HepG2 (cell line): Measurements from ENCODE around the gene PPFIA4. TPM values are rescaled to one million over a fixed set of nuclear protein-coding genes. Genes with fewer than 3 reads are reported as not detected.
A peak's percentile ranks its signal among the peaks of the same experiment; 100 is the strongest.

Source experiments
- ATAC-seq: fragments of 200-7000 bp; cut with Tn5 transposase; 3 replicates; pipeline ENCODE4 v1.9.1; 2020; ENCODE audit warnings: mild to moderate bottlenecking, moderate library complexity
- BruUV-seq: library from RNA; stranded (reverse); fragments of 400-500 nt; replicated peaks from 2 replicates; lab custom pipeline; 2021; lab: Mats Ljungman, UMichigan
- CTCF ChIA-PET: fragments of 300-600 bp; formaldehyde crosslinking; extraction: SDS; loops from one replicate; lab custom pipeline; 2021; ENCODE audit warnings: low total read pairs, inconsistent platforms, low intra/inter-chr PET ratio; lab: Yijun Ruan, JAX
- POLR2A ChIA-PET: fragments of 350-600 bp; sonication (Branson Sonifier 250); formaldehyde crosslinking; loops from one replicate; lab custom pipeline; 2020; ENCODE audit warnings: antibody characterized with exemption, inconsistent platforms; lab: Yijun Ruan, JAX
- DNase-seq: peaks from one replicate; pipeline ENCODE4 v3.0.0-alpha.2; 2015; ENCODE audit warnings: low spot score
- FAIRE-seq: peaks from 3 replicates; lab custom pipeline; 2011; peaks lifted over from hg19 to GRCh38; lab: Jason Lieb, UNC
- H2AFZ ChIP-seq: one replicate; pipeline ENCODE4 v1.6.1; 2011; ENCODE audit warnings: low read length, inconsistent platforms
- H3K27ac ChIP-seq: fragments of 300-600 bp; 3 replicates; pipeline ENCODE4 v1.8.0; 2011; ENCODE audit warnings: mixed run types, mild to moderate bottlenecking, mixed read lengths, low read length, inconsistent platforms; ENCODE audit not compliant: insufficient read depth; ENCODE audit errors: extremely low read length
- H3K27me3 ChIP-seq, 2 experiments: fragments of 200-600 bp in 1 of 2; 2 replicates in 1 of 2; 3 replicates in 1 of 2; pipeline versions ENCODE4 v1.6.0 to v1.8.0; 2011; ENCODE audit warnings: low read length in 2 of 2, mild to moderate bottlenecking in 2 of 2, moderate library complexity in 2 of 2, inconsistent platforms in 1 of 2; ENCODE audit not compliant: insufficient read depth in 2 of 2, control insufficient read depth in 1 of 2
- H3K36me3 ChIP-seq, 2 experiments: fragments of 200-600 bp in 1 of 2; replicated peaks in 1 of 2; 2 replicates in 1 of 2; 3 replicates in 1 of 2; pipeline versions ENCODE4 v1.5.1 to v1.8.0; 2011; ENCODE audit warnings: low read length in 2 of 2, inconsistent platforms in 1 of 2; ENCODE audit not compliant: insufficient read depth in 2 of 2, control insufficient read depth in 1 of 2
- H3K4me1 ChIP-seq: 2 replicates; pipeline ENCODE4 v1.5.1; 2012; ENCODE audit warnings: low read length, inconsistent platforms; ENCODE audit not compliant: insufficient read depth
- H3K4me2 ChIP-seq: 2 replicates; pipeline ENCODE4 v1.6.0; 2011; ENCODE audit warnings: low read depth, low read length, inconsistent platforms
- H3K4me3 ChIP-seq, 3 experiments: fragments of 200-600 bp in 1 of 3; sonication (generic), shearing (Covaris generic) in 1 of 3; replicated peaks in 1 of 3; 2 replicates each; pipeline ENCODE4 v1.5.1; 2011 to 2016; ENCODE audit warnings: low read length in 3 of 3, inconsistent platforms in 2 of 3, low read depth in 2 of 3, mild to moderate bottlenecking in 2 of 3, control low read depth in 1 of 3, mixed read lengths in 1 of 3; ENCODE audit not compliant: insufficient read depth in 1 of 3
- H3K79me2 ChIP-seq: one replicate; pipeline ENCODE4 v1.6.1; 2011; ENCODE audit warnings: low read length, inconsistent platforms; ENCODE audit not compliant: insufficient read depth
- H3K9ac ChIP-seq: 2 replicates; pipeline ENCODE4 v1.6.0; 2011; ENCODE audit warnings: mild to moderate bottlenecking, low read depth, low read length, inconsistent platforms; ENCODE audit not compliant: insufficient read depth
- H3K9me3 ChIP-seq: 2 replicates; pipeline ENCODE4 v1.5.1; 2012; ENCODE audit warnings: mild to moderate bottlenecking, low read length
- H4K20me1 ChIP-seq: 2 replicates; pipeline ENCODE4 v1.6.0; 2011; ENCODE audit warnings: inconsistent platforms, mild to moderate bottlenecking, low read length, moderate library complexity; ENCODE audit not compliant: insufficient read depth
- ATRX ChIP-seq: sonication (generic); formaldehyde crosslinking; IDR thresholded peaks from 2 replicates; pipeline ENCODE4 v1.4.0; 2020; ENCODE audit warnings: missing genetic modification reagents, borderline replicate concordance
- CBFB ChIP-seq: sonication (generic); formaldehyde crosslinking; IDR thresholded peaks from 2 replicates; pipeline ENCODE4 v1.4.0; 2020; ENCODE audit warnings: missing genetic modification reagents
- ELF3 ChIP-seq: IDR thresholded peaks from 2 replicates; pipeline ENCODE4 v1.6.1; 2016; ENCODE audit warnings: missing genetic modification reagents, missing compliant biosample characterization
- MAFF ChIP-seq: IDR thresholded peaks from 2 replicates; pipeline ENCODE4 v1.6.1; 2011; ENCODE audit warnings: low read depth, low read length, improper control_type of control experiment
- MLLT10 ChIP-seq: sonication (generic); formaldehyde crosslinking; IDR thresholded peaks from 2 replicates; pipeline ENCODE4 v1.4.0; 2020; ENCODE audit warnings: missing genetic modification reagents
- NBN ChIP-seq: fragments of 450-650 bp; conservative IDR thresholded peaks from 2 replicates; pipeline ENCODE4 v1.6.1; 2017
- NPAS2 ChIP-seq: sonication (generic); formaldehyde crosslinking; IDR thresholded peaks from 2 replicates; pipeline ENCODE4 v1.8.0; 2022; ENCODE audit warnings: mild to moderate bottlenecking, missing genetic modification reagents, borderline replicate concordance
- PAF1 ChIP-seq: IDR thresholded peaks from 2 replicates; pipeline ENCODE4 v1.6.1; 2016; ENCODE audit warnings: missing genetic modification reagents, missing compliant biosample characterization
- POLR2G ChIP-seq: fragments of 200-400 bp; formaldehyde crosslinking; IDR thresholded peaks from 2 replicates; pipeline ENCODE4 v1.6.1; 2018; ENCODE audit warnings: mild to moderate bottlenecking, low read depth, low read length, moderate library complexity
- SMYD3 ChIP-seq: sonication (generic); formaldehyde crosslinking; IDR thresholded peaks from 2 replicates; pipeline ENCODE4 v1.8.1; 2023; ENCODE audit warnings: mild to moderate bottlenecking, missing genetic modification reagents
- SYNCRIP ChIP-seq: fragments of 200-400 bp; formaldehyde crosslinking; IDR thresholded peaks from 2 replicates; pipeline ENCODE4 v1.6.1; 2018; ENCODE audit warnings: mild to moderate bottlenecking, low read depth, low read length; ENCODE audit not compliant: insufficient read depth
- ZMYM2 ChIP-seq: sonication (generic); formaldehyde crosslinking; IDR thresholded peaks from 2 replicates; pipeline ENCODE4 v1.8.0; 2022; ENCODE audit warnings: mild to moderate bottlenecking, missing genetic modification reagents
- ZMYM4 ChIP-seq: sonication (generic); formaldehyde crosslinking; IDR thresholded peaks from 2 replicates; pipeline ENCODE4 v1.8.1; 2023; ENCODE audit warnings: mild to moderate bottlenecking, missing genetic modification reagents
- ZNF101 ChIP-seq: sonication (generic); formaldehyde crosslinking; IDR thresholded peaks from 2 replicates; pipeline ENCODE4 v1.4.0; 2020; ENCODE audit warnings: mild to moderate bottlenecking, low read depth, missing genetic modification reagents, borderline replicate concordance
- ZNF121 ChIP-seq: sonication (generic); formaldehyde crosslinking; IDR thresholded peaks from 2 replicates; pipeline ENCODE4 v1.5.0; 2020; ENCODE audit warnings: mild to moderate bottlenecking, missing genetic modification reagents
- ZNF136 ChIP-seq: sonication (generic); formaldehyde crosslinking; IDR thresholded peaks from 2 replicates; pipeline ENCODE4 v1.8.1; 2022; ENCODE audit warnings: low read depth, mild to moderate bottlenecking, moderate library complexity, missing genetic modification reagents
- ZNF180 ChIP-seq: sonication (generic); formaldehyde crosslinking; IDR thresholded peaks from 2 replicates; pipeline ENCODE4 v1.4.0; 2020; ENCODE audit warnings: low read depth, missing genetic modification reagents, borderline replicate concordance
- ZNF256 ChIP-seq: sonication (generic); formaldehyde crosslinking; conservative IDR thresholded peaks from 2 replicates; pipeline ENCODE4 v1.4.0; 2020; ENCODE audit warnings: missing genetic modification reagents
- ZNF33B ChIP-seq: sonication (generic); formaldehyde crosslinking; IDR thresholded peaks from 2 replicates; pipeline ENCODE4 v1.5.1; 2020; ENCODE audit warnings: mild to moderate bottlenecking, missing genetic modification reagents
- ZNF343 ChIP-seq: sonication (generic); formaldehyde crosslinking; IDR thresholded peaks from 2 replicates; pipeline ENCODE4 v1.4.0; 2020; ENCODE audit warnings: mild to moderate bottlenecking, missing genetic modification reagents
- ZNF598 ChIP-seq: sonication (generic); formaldehyde crosslinking; IDR thresholded peaks from 2 replicates; pipeline ENCODE4 v1.5.1; 2020; ENCODE audit warnings: mild to moderate bottlenecking, missing genetic modification reagents, borderline replicate concordance
- WGBS: methylation state at CpG from one replicate; pipeline ENCODE4 v1.1.6; 2017; ENCODE audit warnings: low lambda C conversion rate; 5-methylcytosine and 5-hydroxymethylcytosine counted together
- in situ Hi-C: cut with HindIII; loops from 2 replicates; pipeline ENCODE4 v1.10.0; 2017; ENCODE audit warnings: low pct_unique_long_range_greater_than_20kb; ENCODE audit not compliant: extremely low pct_ligation_motif_present
- intact Hi-C: fragments of 100-400 bp; cut with micrococcal nuclease; formaldehyde crosslinking; loops from one replicate; pipeline ENCODE4 v1.10.0; 2022; ENCODE audit not compliant: unreplicated experiment
- polyA plus RNA-seq, 8 experiments: library from polyadenylated mRNA; depleted of rRNA in 3 of 8; stranded (reverse) in 7 of 8; unstranded in 1 of 8; fragments of >200 nt; fragmentation: Illumina TruSeq in 4 of 8; extraction: Trizol in 4 of 8; gene quantifications; 2 replicates each; pipeline versions ENCODE4 v1.2.1 to v1.2.3, GENCODE V29; 2011 to 2016; ENCODE audit warnings: low read depth in 4 of 8, missing spikeins in 1 of 8, mixed read lengths in 1 of 8; ENCODE audit not compliant: insufficient read depth in 1 of 8
- total RNA-seq, 5 experiments: library from RNA; depleted of rRNA; stranded (reverse); fragments of >200 nt; fragmentation: Illumina TruSeq; extraction: Trizol; gene quantifications; 2 replicates each; pipeline ENCODE4 v1.2.3, GENCODE V29; 2016; ENCODE audit warnings: low read depth in 1 of 5
- TF ChIP-seq, protein P1 (sequence below): sonication (generic); formaldehyde crosslinking; IDR thresholded peaks from 2 replicates; pipeline ENCODE4 v1.8.0; 2022; ENCODE audit warnings: mild to moderate bottlenecking, missing genetic modification reagents, borderline replicate concordance
- TF ChIP-seq, protein P2 (sequence below): sonication (generic); formaldehyde crosslinking; IDR thresholded peaks from 2 replicates; pipeline ENCODE4 v1.4.0; 2020; ENCODE audit warnings: low read depth, mild to moderate bottlenecking, missing genetic modification reagents

Gene PPFIA4
- total and polyA plus RNA-seq, 2 of the 13 experiments (the other 11 are each of a cell fraction or from before 2014, with no cell fraction given) = 6.4 TPM; not detected in 1

DNA sequence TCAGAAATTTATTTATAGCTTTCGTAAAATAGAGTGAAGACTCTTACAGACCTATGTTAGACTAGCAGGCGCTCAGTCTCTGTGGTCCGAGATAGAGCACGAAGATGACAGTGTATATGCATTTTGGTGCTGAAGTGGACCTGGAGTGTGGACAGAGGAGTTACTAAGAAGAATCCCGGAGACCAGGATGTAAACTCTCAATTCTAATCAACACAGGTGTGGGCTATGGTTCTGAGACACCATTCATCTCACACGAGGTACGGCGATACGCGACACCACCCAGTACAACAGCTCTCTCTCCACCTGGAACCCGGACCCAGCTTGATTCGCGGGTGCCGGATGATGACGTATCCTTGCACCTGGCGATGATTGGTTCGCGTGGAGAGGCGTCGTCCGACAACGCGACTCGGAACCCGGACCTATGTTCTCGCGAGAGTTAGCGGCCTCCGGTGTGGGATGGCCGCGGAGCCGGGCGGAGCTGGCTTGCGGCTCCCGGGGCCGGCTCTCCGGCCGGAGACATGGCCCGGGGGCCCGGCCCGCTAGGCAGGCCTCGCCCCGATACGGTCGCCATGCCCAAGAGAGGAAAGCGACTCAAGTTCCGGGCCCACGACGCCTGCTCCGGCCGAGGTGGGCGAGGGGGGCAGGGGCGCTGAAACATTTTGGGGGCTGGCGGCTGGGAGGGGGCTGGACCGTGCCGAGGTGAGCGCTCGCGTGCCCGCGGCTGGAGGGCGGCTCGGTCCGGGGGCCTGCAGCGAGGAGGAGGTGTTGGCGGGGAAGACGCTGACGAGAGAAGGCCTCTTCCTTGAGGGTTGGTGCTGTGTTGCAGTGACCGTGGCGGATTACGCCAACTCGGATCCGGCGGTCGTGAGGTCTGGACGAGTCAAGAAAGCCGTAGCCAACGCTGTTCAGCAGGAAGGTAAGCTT lies 19.1 kb upstream of the PPFIA4 start, which contains the start of gene TMEM183A:
Gene TMEM183A, plus strand, starts transcription at position 427 of the 924 bp plus-strand sequence. Its CDS starts 92 bp downstream, at position 519.
- ATAC-seq (peak; percentile 94), FAIRE-seq (peak; percentile 90), DNase-seq (peak; percentile 95)
- H3K9ac ChIP-seq = peak within 1 kb of the TSS; percentile 96
- no peak within 1 kb of the TSS for H2AFZ ChIP-seq
- H3K79me2 ChIP-seq = peaks cover 30% of the 10 kb centered on the region
- CTCF ChIA-PET = no interaction called here
- H3K27ac ChIP-seq = peak within 1 kb of the TSS; percentile 98
- H4K20me1 ChIP-seq = no peaks in the 10 kb centered on the region
- peak within 1 kb of the TSS; percentile 92 to 98 (median 96) for H3K4me3 ChIP-seq
- peaks cover 3 to 21% of the 10 kb centered on the region in 2 experiments; a peak in 3 of 5 replicates for H3K36me3 ChIP-seq
- in situ Hi-C loops = no loop called here
- peak within 1 kb of the TSS; percentile 94 for H3K4me2 ChIP-seq
- no peaks in the 10 kb centered on the region for H3K9me3 ChIP-seq
- WGBS = 3% methylated on average over 19 of the region's 78 CpGs
- POLR2A ChIA-PET = interaction anchor here (0.8 to 2.9 kb wide), 15 partner anchors 10 to 997 kb away, joined by 3 to 14 read pairs (median 5); partner anchors contain the start of genes ELF3, KDM5B, KLHL12 and PCAT6
- intact Hi-C loops = loop anchor here (10.0 kb wide), 1 partner anchor 662 kb away; the partner anchor contains the start of genes PPP1R12B and UBE2T
- H3K27me3 ChIP-seq = no peaks in the 10 kb centered on the region; a peak in 1 of 5 replicates
- peaks cover 34% of the 10 kb centered on the region for H3K4me1 ChIP-seq
- BruUV-seq = no TSS peak
- peak; percentile 97 for TF ChIP-seq POLR2G
- TF ChIP-seq SYNCRIP = no peak
- no peak for TF ChIP-seq ZNF101 (CRISPR knock-in tag)
- no peak for TF ChIP-seq ZNF598 (CRISPR knock-in tag)
- no peak for TF ChIP-seq MLLT10 (CRISPR knock-in tag)
- 0 out of 2 replicates have a peak, but pooled peaks have one; percentile 61 for TF ChIP-seq CBFB (CRISPR knock-in tag)
- no peak; the same call in 1 of the 2 replicates for TF ChIP-seq ZNF343
- no peak for TF ChIP-seq PAF1 (CRISPR knock-in tag)
- no peak for TF ChIP-seq ZNF180 (CRISPR knock-in tag)
- TF ChIP-seq ELF3 = no peak
- TF ChIP-seq ZNF256 (CRISPR knock-in tag) = no peak
- no peak for TF ChIP-seq NBN
- no peak for TF ChIP-seq ZNF136
- TF ChIP-seq, protein P1, sequence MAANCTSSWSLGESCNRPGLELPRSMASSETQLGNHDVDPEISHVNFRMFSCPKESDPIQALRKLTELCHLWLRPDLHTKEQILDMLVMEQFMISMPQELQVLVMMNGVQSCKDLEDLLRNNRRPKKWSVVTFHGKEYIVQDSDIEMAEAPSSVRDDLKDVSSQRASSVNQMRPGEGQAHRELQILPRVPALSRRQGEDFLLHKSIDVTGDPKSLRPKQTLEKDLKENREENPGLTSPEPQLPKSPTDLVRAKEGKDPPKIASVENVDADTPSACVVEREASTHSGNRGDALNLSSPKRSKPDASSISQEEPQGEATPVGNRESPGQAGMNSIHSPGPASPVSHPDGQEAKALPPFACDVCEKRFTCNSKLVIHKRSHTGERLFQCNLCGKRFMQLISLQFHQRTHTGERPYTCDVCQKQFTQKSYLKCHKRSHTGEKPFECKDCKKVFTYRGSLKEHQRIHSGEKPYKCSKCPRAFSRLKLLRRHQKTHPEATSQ (CRISPR knock-in tag) = 0 out of 2 replicates have a peak, but pooled peaks have one; percentile 63
- no peak for TF ChIP-seq ATRX
- TF ChIP-seq ZNF121 (CRISPR knock-in tag) = no peak
- TF ChIP-seq SMYD3 = no peak; the same call in 1 of the 2 replicates
- TF ChIP-seq, protein P2, sequence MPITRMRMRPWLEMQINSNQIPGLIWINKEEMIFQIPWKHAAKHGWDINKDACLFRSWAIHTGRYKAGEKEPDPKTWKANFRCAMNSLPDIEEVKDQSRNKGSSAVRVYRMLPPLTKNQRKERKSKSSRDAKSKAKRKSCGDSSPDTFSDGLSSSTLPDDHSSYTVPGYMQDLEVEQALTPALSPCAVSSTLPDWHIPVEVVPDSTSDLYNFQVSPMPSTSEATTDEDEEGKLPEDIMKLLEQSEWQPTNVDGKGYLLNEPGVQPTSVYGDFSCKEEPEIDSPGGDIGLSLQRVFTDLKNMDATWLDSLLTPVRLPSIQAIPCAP (CRISPR knock-in tag) = no peak
- TF ChIP-seq NPAS2 (CRISPR knock-in tag) = no peak
- no peak for TF ChIP-seq ZNF33B (CRISPR knock-in tag)
- TF ChIP-seq ZMYM2 = no peak
- no peak for TF ChIP-seq MAFF
- TF ChIP-seq ZMYM4 (CRISPR knock-in tag) = peak; percentile 92
